Measurements from ENCODE around the gene ZNF431. TPM values are rescaled to one million over a fixed set of nuclear protein-coding genes. Genes with fewer than 3 reads are reported as not detected.

ZNF431 gene
- total and polyA plus RNA-seq, 2 experiments from 2014 or later, result 18.0 to 47.5 TPM

DNA sequence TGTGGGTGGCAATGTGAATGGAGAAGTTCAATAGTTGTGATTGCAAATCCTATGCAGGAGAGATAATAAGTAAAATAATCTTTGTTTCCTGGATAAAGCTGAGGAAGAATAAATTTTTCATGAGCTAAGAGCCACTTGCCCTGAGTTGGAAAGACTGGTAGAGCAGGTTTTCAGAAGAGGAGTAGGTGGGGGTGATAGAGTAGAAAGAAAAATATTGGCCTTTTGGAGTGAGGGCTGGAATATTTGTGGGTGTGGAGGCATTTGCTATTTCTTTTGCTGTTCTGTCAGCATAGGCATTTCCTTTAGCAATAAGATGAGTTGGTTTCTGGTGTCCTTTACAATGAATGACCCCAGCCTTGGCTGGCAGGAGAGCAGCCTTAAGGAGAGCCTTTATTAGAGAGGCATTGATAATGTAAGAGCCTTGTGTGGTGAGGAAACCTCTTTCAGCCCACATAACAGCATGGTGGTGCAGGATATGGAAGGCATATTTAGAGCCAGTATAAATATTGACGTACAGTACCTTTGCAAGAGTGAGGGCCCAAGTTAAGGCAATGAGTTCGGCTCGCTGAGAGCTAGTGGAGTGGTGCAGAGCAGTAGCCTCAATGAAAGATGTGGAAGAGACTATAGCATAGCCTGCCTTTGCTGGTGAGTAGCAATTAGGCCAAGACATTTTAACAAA, 11.6 kb upstream of the ZNF431 start (continued):
- TF ChIP-seq, protein P1, sequence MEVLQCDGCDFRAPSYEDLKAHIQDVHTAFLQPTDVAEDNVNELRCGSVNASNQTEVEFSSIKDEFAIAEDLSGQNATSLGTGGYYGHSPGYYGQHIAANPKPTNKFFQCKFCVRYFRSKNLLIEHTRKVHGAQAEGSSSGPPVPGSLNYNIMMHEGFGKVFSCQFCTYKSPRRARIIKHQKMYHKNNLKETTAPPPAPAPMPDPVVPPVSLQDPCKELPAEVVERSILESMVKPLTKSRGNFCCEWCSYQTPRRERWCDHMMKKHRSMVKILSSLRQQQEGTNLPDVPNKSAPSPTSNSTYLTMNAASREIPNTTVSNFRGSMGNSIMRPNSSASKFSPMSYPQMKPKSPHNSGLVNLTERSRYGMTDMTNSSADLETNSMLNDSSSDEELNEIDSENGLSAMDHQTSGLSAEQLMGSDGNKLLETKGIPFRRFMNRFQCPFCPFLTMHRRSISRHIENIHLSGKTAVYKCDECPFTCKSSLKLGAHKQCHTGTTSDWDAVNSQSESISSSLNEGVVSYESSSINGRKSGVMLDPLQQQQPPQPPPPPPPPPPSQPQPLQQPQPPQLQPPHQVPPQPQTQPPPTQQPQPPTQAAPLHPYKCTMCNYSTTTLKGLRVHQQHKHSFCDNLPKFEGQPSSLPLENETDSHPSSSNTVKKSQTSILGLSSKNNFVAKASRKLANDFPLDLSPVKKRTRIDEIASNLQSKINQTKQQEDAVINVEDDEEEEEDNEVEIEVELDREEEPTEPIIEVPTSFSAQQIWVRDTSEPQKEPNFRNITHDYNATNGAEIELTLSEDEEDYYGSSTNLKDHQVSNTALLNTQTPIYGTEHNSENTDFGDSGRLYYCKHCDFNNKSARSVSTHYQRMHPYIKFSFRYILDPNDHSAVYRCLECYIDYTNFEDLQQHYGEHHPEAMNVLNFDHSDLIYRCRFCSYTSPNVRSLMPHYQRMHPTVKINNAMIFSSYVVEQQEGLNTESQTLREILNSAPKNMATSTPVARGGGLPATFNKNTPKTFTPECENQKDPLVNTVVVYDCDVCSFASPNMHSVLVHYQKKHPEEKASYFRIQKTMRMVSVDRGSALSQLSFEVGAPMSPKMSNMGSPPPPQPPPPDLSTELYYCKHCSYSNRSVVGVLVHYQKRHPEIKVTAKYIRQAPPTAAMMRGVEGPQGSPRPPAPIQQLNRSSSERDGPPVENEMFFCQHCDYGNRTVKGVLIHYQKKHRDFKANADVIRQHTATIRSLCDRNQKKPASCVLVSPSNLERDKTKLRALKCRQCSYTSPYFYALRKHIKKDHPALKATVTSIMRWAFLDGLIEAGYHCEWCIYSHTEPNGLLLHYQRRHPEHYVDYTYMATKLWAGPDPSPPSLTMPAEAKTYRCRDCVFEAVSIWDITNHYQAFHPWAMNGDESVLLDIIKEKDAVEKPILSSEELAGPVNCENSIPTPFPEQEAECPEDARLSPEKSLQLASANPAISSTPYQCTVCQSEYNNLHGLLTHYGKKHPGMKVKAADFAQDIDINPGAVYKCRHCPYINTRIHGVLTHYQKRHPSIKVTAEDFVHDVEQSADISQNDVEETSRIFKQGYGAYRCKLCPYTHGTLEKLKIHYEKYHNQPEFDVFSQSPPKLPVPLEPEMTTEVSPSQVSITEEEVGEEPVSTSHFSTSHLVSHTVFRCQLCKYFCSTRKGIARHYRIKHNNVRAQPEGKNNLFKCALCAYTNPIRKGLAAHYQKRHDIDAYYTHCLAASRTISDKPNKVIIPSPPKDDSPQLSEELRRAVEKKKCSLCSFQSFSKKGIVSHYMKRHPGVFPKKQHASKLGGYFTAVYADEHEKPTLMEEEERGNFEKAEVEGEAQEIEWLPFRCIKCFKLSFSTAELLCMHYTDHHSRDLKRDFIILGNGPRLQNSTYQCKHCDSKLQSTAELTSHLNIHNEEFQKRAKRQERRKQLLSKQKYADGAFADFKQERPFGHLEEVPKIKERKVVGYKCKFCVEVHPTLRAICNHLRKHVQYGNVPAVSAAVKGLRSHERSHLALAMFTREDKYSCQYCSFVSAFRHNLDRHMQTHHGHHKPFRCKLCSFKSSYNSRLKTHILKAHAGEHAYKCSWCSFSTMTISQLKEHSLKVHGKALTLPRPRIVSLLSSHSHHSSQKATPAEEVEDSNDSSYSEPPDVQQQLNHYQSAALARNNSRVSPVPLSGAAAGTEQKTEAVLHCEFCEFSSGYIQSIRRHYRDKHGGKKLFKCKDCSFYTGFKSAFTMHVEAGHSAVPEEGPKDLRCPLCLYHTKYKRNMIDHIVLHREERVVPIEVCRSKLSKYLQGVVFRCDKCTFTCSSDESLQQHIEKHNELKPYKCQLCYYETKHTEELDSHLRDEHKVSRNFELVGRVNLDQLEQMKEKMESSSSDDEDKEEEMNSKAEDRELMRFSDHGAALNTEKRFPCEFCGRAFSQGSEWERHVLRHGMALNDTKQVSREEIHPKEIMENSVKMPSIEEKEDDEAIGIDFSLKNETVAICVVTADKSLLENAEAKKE (CRISPR knock-in tag; IDR thresholded peaks at IDR 0.05), result no peak
- no peak for TF ChIP-seq NANOG (IDR thresholded peaks at IDR 0.05; ENCODE audit: borderline replicate concordance)
- TF ChIP-seq, protein P2, sequence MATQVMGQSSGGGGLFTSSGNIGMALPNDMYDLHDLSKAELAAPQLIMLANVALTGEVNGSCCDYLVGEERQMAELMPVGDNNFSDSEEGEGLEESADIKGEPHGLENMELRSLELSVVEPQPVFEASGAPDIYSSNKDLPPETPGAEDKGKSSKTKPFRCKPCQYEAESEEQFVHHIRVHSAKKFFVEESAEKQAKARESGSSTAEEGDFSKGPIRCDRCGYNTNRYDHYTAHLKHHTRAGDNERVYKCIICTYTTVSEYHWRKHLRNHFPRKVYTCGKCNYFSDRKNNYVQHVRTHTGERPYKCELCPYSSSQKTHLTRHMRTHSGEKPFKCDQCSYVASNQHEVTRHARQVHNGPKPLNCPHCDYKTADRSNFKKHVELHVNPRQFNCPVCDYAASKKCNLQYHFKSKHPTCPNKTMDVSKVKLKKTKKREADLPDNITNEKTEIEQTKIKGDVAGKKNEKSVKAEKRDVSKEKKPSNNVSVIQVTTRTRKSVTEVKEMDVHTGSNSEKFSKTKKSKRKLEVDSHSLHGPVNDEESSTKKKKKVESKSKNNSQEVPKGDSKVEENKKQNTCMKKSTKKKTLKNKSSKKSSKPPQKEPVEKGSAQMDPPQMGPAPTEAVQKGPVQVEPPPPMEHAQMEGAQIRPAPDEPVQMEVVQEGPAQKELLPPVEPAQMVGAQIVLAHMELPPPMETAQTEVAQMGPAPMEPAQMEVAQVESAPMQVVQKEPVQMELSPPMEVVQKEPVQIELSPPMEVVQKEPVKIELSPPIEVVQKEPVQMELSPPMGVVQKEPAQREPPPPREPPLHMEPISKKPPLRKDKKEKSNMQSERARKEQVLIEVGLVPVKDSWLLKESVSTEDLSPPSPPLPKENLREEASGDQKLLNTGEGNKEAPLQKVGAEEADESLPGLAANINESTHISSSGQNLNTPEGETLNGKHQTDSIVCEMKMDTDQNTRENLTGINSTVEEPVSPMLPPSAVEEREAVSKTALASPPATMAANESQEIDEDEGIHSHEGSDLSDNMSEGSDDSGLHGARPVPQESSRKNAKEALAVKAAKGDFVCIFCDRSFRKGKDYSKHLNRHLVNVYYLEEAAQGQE (IDR thresholded peaks at IDR 0.05; ENCODE audit: unreplicated experiment), result no peak

DNA sequence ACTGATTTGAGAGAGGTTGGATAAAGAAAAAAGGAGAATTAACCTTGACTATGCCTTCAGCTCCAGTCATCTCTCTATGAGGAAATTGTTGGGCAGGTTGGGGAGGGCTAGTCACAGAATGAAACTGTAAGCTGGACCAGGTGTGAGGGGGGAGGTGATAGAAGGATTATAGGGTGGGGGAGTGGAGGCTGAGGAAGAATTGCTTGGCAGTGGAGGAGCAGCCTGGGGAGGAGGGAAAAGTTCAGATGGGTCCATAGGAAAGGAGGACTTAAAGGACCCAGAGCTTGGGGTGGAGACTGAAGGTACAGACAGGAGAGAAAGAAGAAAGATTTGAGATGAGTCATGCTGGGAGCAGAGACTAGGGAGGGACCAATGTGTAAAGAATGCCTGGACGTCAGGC, 8.2 kb upstream of the ZNF431 start:
- H3K4me1 ChIP-seq (ENCODE audit: insufficient read depth), result peaks cover 7% of the 10 kb centered on the region; the same call in 1 of the 2 replicates
- H3K4me2 ChIP-seq, result no peak overlapping the region
- H3K27me3 ChIP-seq (ENCODE audit: insufficient read depth), result no peaks in the 10 kb centered on the region
- no peaks in the 10 kb centered on the region for H3K36me3 ChIP-seq (ENCODE audit: insufficient read depth)
- no peak for DNase-seq (ENCODE audit: low spot score)
- Mint-ChIP-seq H3K27me3 (ENCODE audit: insufficient read depth, low read depth, poor library complexity) (peaks cover 2% of the 10 kb centered on the region), H3K9me3 (peaks cover 15% of the 10 kb centered on the region), H3K4me1 (peaks cover 15% of the 10 kb centered on the region), H3K4me3 (no peak overlapping the region), H3K27ac (no peak overlapping the region), H3K36me3 (ENCODE audit: low read depth) (peaks cover 3% of the 10 kb centered on the region; the same call in 1 of the 3 replicates)
- 0 out of 2 replicates have a peak, but pooled peaks cover 2% of the 10 kb centered on the region for H3K9me2 ChIP-seq (ENCODE audit: insufficient read depth)
- no peaks in the 10 kb centered on the region for H3F3A ChIP-seq (replicated peaks; ENCODE audit: low read depth)
- H3K4me3 ChIP-seq, result no peak overlapping the region
- no peaks in the 10 kb centered on the region for H4K20me1 ChIP-seq (replicated peaks; ENCODE audit: insufficient read depth)
- TF ChIP-seq STAT1 (IDR thresholded peaks at IDR 0.05; ENCODE audit: unreplicated experiment), result no peak
- TF ChIP-seq, protein P2 (IDR thresholded peaks at IDR 0.05; ENCODE audit: unreplicated experiment), result no peak
- TF ChIP-seq EZH2 (IDR thresholded peaks at IDR 0.05; ENCODE audit: low read depth, unreplicated experiment), result no peak
- no peaks in the 10 kb centered on the region for H3K79me2 ChIP-seq (replicated peaks; ENCODE audit: insufficient read depth)
- no peak overlapping the region for H2AFZ ChIP-seq
- H3K27ac ChIP-seq (ENCODE audit: low read depth), result no peak overlapping the region
- no peak for ATAC-seq
